Astrocyte (in vitro differentiated cells and primary cell): ENCODE measurements around the gene NAB1. TPM values are rescaled to one million over a fixed set of nuclear protein-coding genes. Genes with fewer than 3 reads are reported as not detected.
A peak's percentile ranks its signal among the peaks of the same experiment; 100 is the strongest.

Source experiments
- DNase-seq: peaks from one replicate; pipeline ENCODE4 v3.0.0-alpha.2; 2010; ENCODE audit warnings: low read depth
- FAIRE-seq: peaks from 2 replicates; lab custom pipeline; 2011; peaks lifted over from hg19 to GRCh38; lab: Jason Lieb, UNC
- H2AFZ ChIP-seq: 2 replicates; pipeline ENCODE4 v1.6.0; 2012; ENCODE audit warnings: low read depth, low read length, inconsistent platforms
- H3K27ac ChIP-seq: 2 replicates; pipeline ENCODE4 v1.5.1; 2011; ENCODE audit warnings: low read depth, low read length, inconsistent platforms
- H3K27me3 ChIP-seq: 2 replicates; pipeline ENCODE4 v1.6.0; 2011; ENCODE audit warnings: low read length, inconsistent platforms; ENCODE audit not compliant: insufficient read depth
- H3K36me3 ChIP-seq: 2 replicates; pipeline ENCODE4 v1.5.1; 2011; ENCODE audit warnings: low read length, inconsistent platforms; ENCODE audit not compliant: insufficient read depth
- H3K4me1 ChIP-seq: 2 replicates; pipeline ENCODE4 v1.5.1; 2011; ENCODE audit warnings: low read length, inconsistent platforms; ENCODE audit not compliant: insufficient read depth
- H3K4me2 ChIP-seq: 2 replicates; pipeline ENCODE4 v1.6.0; 2012; ENCODE audit warnings: low read length, inconsistent platforms
- H3K4me3 ChIP-seq: 2 replicates; pipeline ENCODE4 v1.5.1; 2011; ENCODE audit warnings: low read depth, mild to moderate bottlenecking, low read length, inconsistent platforms; ENCODE audit not compliant: insufficient read depth
- H3K79me2 ChIP-seq: 2 replicates; pipeline ENCODE4 v1.6.0; 2012; ENCODE audit warnings: mild to moderate bottlenecking, low read length, inconsistent platforms; ENCODE audit not compliant: insufficient read depth
- H3K9ac ChIP-seq: 2 replicates; pipeline ENCODE4 v1.6.0; 2012; ENCODE audit warnings: mild to moderate bottlenecking, low read length, inconsistent platforms
- H3K9me3 ChIP-seq: 2 replicates; pipeline ENCODE4 v1.5.1; 2012; ENCODE audit warnings: low read depth, mild to moderate bottlenecking, low read length, inconsistent platforms; ENCODE audit not compliant: insufficient read depth
- H4K20me1 ChIP-seq: 2 replicates; pipeline ENCODE4 v1.6.0; 2012; ENCODE audit warnings: low read length, inconsistent platforms; ENCODE audit not compliant: insufficient read depth
- H3K27ac Mint-ChIP-seq: one replicate; pipeline ENCODE4 v1.8.0; 2021; ENCODE audit warnings: mild to moderate bottlenecking, mixed read lengths; ENCODE audit not compliant: unreplicated experiment
- H3K27me3 Mint-ChIP-seq: one replicate; pipeline ENCODE4 v1.8.0; 2021; ENCODE audit warnings: low read depth, mixed read lengths; ENCODE audit not compliant: unreplicated experiment
- H3K36me3 Mint-ChIP-seq: one replicate; pipeline ENCODE4 v1.8.0; 2021; ENCODE audit warnings: low read depth, mixed read lengths; ENCODE audit not compliant: unreplicated experiment
- H3K4me1 Mint-ChIP-seq: one replicate; pipeline ENCODE4 v1.8.0; 2021; ENCODE audit warnings: low read depth, mixed read lengths; ENCODE audit not compliant: unreplicated experiment
- H3K4me3 Mint-ChIP-seq: one replicate; pipeline ENCODE4 v1.8.0; 2021; ENCODE audit warnings: mild to moderate bottlenecking, moderate library complexity, mixed read lengths; ENCODE audit not compliant: unreplicated experiment
- H3K9me3 Mint-ChIP-seq: one replicate; pipeline ENCODE4 v1.8.0; 2021; ENCODE audit warnings: mild to moderate bottlenecking, mixed read lengths; ENCODE audit not compliant: unreplicated experiment
- CTCF ChIP-seq: IDR thresholded peaks from 2 replicates; pipeline ENCODE4 v1.5.1; 2011; ENCODE audit warnings: low read depth, mild to moderate bottlenecking, inconsistent platforms, low read length, moderate library complexity; ENCODE audit not compliant: insufficient read depth
- EZH2 ChIP-seq: IDR thresholded peaks from 2 replicates; pipeline ENCODE4 v1.6.1; 2012; ENCODE audit warnings: mild to moderate bottlenecking, low read length, inconsistent platforms; ENCODE audit not compliant: insufficient read depth
- total RNA-seq: library from RNA; stranded (reverse); gene quantifications from 2 replicates; pipeline ENCODE4 v1.2.1, GENCODE V29; 2021

Gene NAB1
- total RNA-seq, 1 donor from 2014 or later = 25.4 TPM

GRCh38 chr2:190636361-190636760, 12.5 kb upstream of the NAB1 start:
- Mint-ChIP-seq H3K4me1 (peaks cover 22% of the 10 kb centered on the region), H3K36me3 (no peaks in the 10 kb centered on the region), H3K27me3 (no peaks in the 10 kb centered on the region), H3K9me3 (no peaks in the 10 kb centered on the region), H3K27ac (peak overlapping the region; percentile 21), H3K4me3 (no peak overlapping the region)
- Histone ChIP-seq H3K4me3 (no peak overlapping the region), H3K4me2 (peak overlapping the region; percentile 48), H3K9me3 (no peaks in the 10 kb centered on the region), H3K9ac (no peak overlapping the region), H3K79me2 (no peaks in the 10 kb centered on the region), H3K36me3 (no peaks in the 10 kb centered on the region), H4K20me1 (no peaks in the 10 kb centered on the region), H3K4me1 (peaks cover 22% of the 10 kb centered on the region), H3K27ac (no peak overlapping the region), H2AFZ (no peak overlapping the region), H3K27me3 (no peaks in the 10 kb centered on the region)
- DNase-seq = peak; percentile 86
- no peak for FAIRE-seq
- TF ChIP-seq EZH2 = no peak
- TF ChIP-seq CTCF = no peak

GRCh38 chr2:190637281-190637734, 11.6 kb upstream of the NAB1 start:
- TF ChIP-seq CTCF (no peak), EZH2 (no peak)
- H3K9me3 Mint-ChIP-seq = no peaks in the 10 kb centered on the region
- no peaks in the 10 kb centered on the region for H3K27me3 Mint-ChIP-seq
- H3K4me3 ChIP-seq = no peak overlapping the region
- no peaks in the 10 kb centered on the region for H3K36me3 Mint-ChIP-seq
- peak overlapping the region; percentile 40 for H3K4me2 ChIP-seq
- no peak overlapping the region for H3K4me3 Mint-ChIP-seq
- peak; percentile 89 for DNase-seq
- no peaks in the 10 kb centered on the region for H4K20me1 ChIP-seq
- H3K27me3 ChIP-seq = no peaks in the 10 kb centered on the region
- no peaks in the 10 kb centered on the region for H3K79me2 ChIP-seq
- H2AFZ ChIP-seq = peak overlapping the region; percentile 20
- H3K9ac ChIP-seq = no peak overlapping the region
- no peak for FAIRE-seq
- H3K27ac ChIP-seq = peak overlapping the region; percentile 29
- H3K36me3 ChIP-seq = no peaks in the 10 kb centered on the region
- peak overlapping the region; percentile 60 for H3K27ac Mint-ChIP-seq
- H3K4me1 ChIP-seq = peaks cover 22% of the 10 kb centered on the region
- H3K9me3 ChIP-seq = no peaks in the 10 kb centered on the region
- peaks cover 23% of the 10 kb centered on the region for H3K4me1 Mint-ChIP-seq

GRCh38 chr2:190637903-190638618, 10.8 kb upstream of the NAB1 start:
- no peak overlapping the region for H3K4me3 ChIP-seq
- no peaks in the 10 kb centered on the region for H3K36me3 ChIP-seq
- H3K4me2 ChIP-seq = peak overlapping the region; percentile 40
- Mint-ChIP-seq H3K4me1 (peaks cover 23% of the 10 kb centered on the region), H3K4me3 (no peak overlapping the region), H3K9me3 (no peaks in the 10 kb centered on the region), H3K27ac (no peak overlapping the region), H3K36me3 (no peaks in the 10 kb centered on the region), H3K27me3 (no peaks in the 10 kb centered on the region)
- no peaks in the 10 kb centered on the region for H3K79me2 ChIP-seq
- H2AFZ ChIP-seq = peak overlapping the region; percentile 20
- DNase-seq = peak; percentile 20
- H4K20me1 ChIP-seq = no peaks in the 10 kb centered on the region
- no peak overlapping the region for H3K9ac ChIP-seq
- no peak for TF ChIP-seq EZH2
- TF ChIP-seq CTCF = no peak
- H3K27me3 ChIP-seq = no peaks in the 10 kb centered on the region
- peaks cover 22% of the 10 kb centered on the region for H3K4me1 ChIP-seq
- no peaks in the 10 kb centered on the region for H3K9me3 ChIP-seq
- no peak for FAIRE-seq
- H3K27ac ChIP-seq = no peak overlapping the region
